Liver (tissue), 3 donors: Measurements from ENCODE around the gene CNNM2.

Source experiments
- CTCF ChIP-seq: fragments of 150-350 bp; IDR thresholded peaks from 2 replicates; pipeline ENCODE4 v1.5.1; 2017; ENCODE audit warnings: improper control_type of control experiment, low read depth, low read length; ENCODE audit not compliant: missing input control
- EGR1 ChIP-seq, 2 donors: IDR thresholded peaks; 2 replicates each; pipeline ENCODE4 v1.6.1; 2016 to 2018; ENCODE audit warnings: antibody characterized with exemption in 2 of 2, low read depth in 2 of 2
- FOXA1 ChIP-seq: IDR thresholded peaks from 2 replicates; pipeline ENCODE4 v1.6.1; 2016; ENCODE audit warnings: antibody characterized with exemption
- TAF1 ChIP-seq: conservative IDR thresholded peaks from 2 replicates; pipeline ENCODE4 v1.6.1; 2016; ENCODE audit warnings: antibody characterized with exemption, mild to moderate bottlenecking
- TF ChIP-seq, protein P1 (sequence below): IDR thresholded peaks from 2 replicates; pipeline ENCODE4 v1.6.1; 2016; ENCODE audit warnings: antibody characterized with exemption, mild to moderate bottlenecking
- donor health status: healthy.
- donor health status: healthy.

GRCh38 chr10:102923601-102924000 is 5.5 kb downstream of the CNNM2 start:
- TF ChIP-seq FOXA1 (no peak), CTCF (no peak), TAF1 (no peak), EGR1 (IDR thresholded peaks at IDR 0.05; ENCODE audit: low read depth in 2 of 2) (no peak)
- TF ChIP-seq, protein P1, sequence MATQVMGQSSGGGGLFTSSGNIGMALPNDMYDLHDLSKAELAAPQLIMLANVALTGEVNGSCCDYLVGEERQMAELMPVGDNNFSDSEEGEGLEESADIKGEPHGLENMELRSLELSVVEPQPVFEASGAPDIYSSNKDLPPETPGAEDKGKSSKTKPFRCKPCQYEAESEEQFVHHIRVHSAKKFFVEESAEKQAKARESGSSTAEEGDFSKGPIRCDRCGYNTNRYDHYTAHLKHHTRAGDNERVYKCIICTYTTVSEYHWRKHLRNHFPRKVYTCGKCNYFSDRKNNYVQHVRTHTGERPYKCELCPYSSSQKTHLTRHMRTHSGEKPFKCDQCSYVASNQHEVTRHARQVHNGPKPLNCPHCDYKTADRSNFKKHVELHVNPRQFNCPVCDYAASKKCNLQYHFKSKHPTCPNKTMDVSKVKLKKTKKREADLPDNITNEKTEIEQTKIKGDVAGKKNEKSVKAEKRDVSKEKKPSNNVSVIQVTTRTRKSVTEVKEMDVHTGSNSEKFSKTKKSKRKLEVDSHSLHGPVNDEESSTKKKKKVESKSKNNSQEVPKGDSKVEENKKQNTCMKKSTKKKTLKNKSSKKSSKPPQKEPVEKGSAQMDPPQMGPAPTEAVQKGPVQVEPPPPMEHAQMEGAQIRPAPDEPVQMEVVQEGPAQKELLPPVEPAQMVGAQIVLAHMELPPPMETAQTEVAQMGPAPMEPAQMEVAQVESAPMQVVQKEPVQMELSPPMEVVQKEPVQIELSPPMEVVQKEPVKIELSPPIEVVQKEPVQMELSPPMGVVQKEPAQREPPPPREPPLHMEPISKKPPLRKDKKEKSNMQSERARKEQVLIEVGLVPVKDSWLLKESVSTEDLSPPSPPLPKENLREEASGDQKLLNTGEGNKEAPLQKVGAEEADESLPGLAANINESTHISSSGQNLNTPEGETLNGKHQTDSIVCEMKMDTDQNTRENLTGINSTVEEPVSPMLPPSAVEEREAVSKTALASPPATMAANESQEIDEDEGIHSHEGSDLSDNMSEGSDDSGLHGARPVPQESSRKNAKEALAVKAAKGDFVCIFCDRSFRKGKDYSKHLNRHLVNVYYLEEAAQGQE = no peak
